NB4 (cell line): ENCODE data around the gene ABHD17C.

Source experiments
- DNase-seq: peaks from one replicate; pipeline ENCODE4 v3.0.0; 2010; ENCODE audit warnings: low read depth
- H3K4me3 ChIP-seq: one replicate; pipeline ENCODE4 v1.5.1; 2011; ENCODE audit warnings: mild to moderate bottlenecking, low read depth, low read length, moderate library complexity
- MYC ChIP-seq: IDR thresholded peaks from 2 replicates; pipeline ENCODE4 v1.6.1; 2011; ENCODE audit warnings: low read depth, low read length
- POLR2A ChIP-seq: IDR thresholded peaks from 2 replicates; pipeline ENCODE4 v1.6.1; 2011; ENCODE audit warnings: mild to moderate bottlenecking; ENCODE audit not compliant: insufficient read length; ENCODE audit errors: extremely low read depth
- TF ChIP-seq, protein P1 (sequence below): IDR thresholded peaks from one replicate; pipeline ENCODE4 v1.5.1; 2012; ENCODE audit warnings: low read depth, low read length
- TF ChIP-seq, protein P2 (sequence below): IDR thresholded peaks from 2 replicates; pipeline ENCODE4 v1.6.1; 2011; ENCODE audit warnings: low read depth, low read length

The ABHD17C gene

DNA sequence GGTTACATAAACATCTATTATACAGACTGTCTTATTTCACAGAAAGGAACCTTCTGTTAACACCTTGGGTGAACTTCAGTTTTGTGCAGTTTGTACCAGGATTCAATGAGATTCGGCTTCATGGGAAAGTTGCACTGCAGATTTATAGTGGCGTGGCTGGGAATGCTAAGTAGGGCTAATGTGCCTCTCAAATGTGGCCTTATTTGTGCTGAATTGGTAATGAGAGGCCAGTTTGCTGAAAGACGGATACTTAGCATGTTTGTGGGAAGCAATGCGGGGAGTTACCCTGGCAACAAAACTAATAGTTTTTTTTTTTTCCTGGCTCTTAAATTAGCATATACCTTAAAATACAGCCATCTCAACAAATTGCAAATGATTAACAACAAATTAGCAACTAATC is 55.5 kb downstream of the ABHD17C start:
- TF ChIP-seq POLR2A (no peak), MYC (no peak)
- TF ChIP-seq, protein P1, sequence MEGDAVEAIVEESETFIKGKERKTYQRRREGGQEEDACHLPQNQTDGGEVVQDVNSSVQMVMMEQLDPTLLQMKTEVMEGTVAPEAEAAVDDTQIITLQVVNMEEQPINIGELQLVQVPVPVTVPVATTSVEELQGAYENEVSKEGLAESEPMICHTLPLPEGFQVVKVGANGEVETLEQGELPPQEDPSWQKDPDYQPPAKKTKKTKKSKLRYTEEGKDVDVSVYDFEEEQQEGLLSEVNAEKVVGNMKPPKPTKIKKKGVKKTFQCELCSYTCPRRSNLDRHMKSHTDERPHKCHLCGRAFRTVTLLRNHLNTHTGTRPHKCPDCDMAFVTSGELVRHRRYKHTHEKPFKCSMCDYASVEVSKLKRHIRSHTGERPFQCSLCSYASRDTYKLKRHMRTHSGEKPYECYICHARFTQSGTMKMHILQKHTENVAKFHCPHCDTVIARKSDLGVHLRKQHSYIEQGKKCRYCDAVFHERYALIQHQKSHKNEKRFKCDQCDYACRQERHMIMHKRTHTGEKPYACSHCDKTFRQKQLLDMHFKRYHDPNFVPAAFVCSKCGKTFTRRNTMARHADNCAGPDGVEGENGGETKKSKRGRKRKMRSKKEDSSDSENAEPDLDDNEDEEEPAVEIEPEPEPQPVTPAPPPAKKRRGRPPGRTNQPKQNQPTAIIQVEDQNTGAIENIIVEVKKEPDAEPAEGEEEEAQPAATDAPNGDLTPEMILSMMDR, result no peak
- TF ChIP-seq, protein P2, sequence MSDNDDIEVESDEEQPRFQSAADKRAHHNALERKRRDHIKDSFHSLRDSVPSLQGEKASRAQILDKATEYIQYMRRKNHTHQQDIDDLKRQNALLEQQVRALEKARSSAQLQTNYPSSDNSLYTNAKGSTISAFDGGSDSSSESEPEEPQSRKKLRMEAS, result no peak
- no peak for DNase-seq
- no peak overlapping the region for H3K4me3 ChIP-seq

- no peak overlapping the region for H3K4me3 ChIP-seq
- no peak for DNase-seq
- TF ChIP-seq, protein P2, result no peak
- TF ChIP-seq, protein P1, result no peak
- TF ChIP-seq MYC, result no peak
- TF ChIP-seq POLR2A, result no peak
These were observed 57.1 kb downstream of the ABHD17C start for GRCh38 chr15:80752204-80752603.

- H3K4me3 ChIP-seq, result no peak overlapping the region
- TF ChIP-seq MYC (no peak), POLR2A (no peak)
- TF ChIP-seq, protein P2, result no peak
- TF ChIP-seq, protein P1, result no peak
- no peak for DNase-seq
These were observed 58.1 kb downstream of the ABHD17C start for GRCh38 chr15:80753161-80753560.

GRCh38 chr15:80754014-80754413 is 58.9 kb downstream of the ABHD17C start:
- DNase-seq, result no peak
- no peak overlapping the region for H3K4me3 ChIP-seq
- TF ChIP-seq, protein P1, result no peak
- TF ChIP-seq POLR2A (no peak), MYC (no peak)
- TF ChIP-seq, protein P2, result no peak

DNA sequence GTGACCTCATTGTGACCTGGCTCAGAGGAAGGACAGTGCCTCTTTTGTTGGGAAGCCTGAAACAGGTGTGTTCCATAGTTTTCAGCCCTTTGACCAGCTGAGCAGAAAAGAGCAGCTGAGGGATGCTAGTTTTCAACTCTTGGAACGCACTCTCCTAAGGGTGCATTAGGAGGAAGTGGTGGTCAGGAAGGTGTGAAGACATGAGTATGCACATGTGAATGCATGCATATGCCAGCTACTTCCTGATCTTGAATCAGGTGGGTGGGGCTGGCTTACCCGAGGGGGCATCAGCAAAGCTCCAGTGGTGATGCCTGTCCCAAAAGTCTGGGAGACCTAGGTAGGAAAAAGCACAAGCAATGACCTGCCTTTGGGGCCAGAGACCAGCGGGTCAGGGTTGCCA is 60.8 kb downstream of the ABHD17C start:
- DNase-seq, result no peak
- no peak for TF ChIP-seq POLR2A
- TF ChIP-seq, protein P2, result no peak
- no peak for TF ChIP-seq MYC
- TF ChIP-seq, protein P1, result no peak
- H3K4me3 ChIP-seq, result no peak overlapping the region
